ENCODE measurements around the gene ZNG1A.
"Not testable (repeated sequence)": the region's sequence is repeated elsewhere in the genome, so short reads cannot be mapped to it uniquely, and the experiment has no call there.

Gene ZNG1A

DNA sequence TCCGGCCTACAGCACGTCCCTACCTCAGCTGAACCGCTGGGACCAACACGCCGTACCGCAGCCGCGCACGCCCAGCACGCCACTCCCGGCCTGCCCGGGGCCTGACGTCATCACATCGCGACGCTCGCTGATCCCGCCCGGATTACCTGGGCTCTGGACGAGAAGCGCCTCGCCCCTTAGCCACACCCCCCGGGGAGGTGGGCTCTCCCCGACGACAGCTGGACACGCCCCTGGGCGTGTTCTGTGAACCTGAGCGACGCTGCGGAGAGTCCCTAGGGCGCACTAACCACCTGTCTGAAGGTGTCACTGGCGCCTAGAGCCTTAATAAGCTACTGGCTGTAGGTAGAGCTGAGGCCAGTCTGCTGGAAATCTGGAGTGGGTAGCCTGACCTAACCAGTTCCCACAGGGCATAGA lies at the start of gene ZNG1A:
Gene ZNG1A, minus strand, starts transcription at position 87 of the 414 bp plus-strand sequence. CDS start 87 bp downstream, outside the sequence.
- peak; percentile 84 for DNase-seq

DNA sequence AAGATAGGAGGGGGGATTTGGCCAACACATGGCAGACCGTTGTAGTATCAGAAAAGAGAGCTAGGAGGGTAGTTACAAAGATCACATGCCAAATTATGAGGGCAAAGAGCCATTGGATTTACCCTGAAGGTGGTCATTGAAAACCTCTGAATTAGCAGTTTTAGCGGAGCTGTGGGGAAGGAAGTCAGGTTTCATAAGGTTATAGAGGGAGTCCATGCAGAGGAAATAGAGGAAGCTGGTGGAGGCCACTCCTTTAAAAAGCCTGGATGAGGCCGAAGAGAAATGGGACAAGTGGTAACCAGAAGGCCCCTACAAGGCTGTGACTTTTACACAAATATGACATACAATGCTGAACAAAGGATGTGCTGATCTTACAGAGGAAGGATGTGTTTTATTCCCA lies 49.0 kb upstream of the ZNG1A start:
- DNase-seq, result no peak

DNA sequence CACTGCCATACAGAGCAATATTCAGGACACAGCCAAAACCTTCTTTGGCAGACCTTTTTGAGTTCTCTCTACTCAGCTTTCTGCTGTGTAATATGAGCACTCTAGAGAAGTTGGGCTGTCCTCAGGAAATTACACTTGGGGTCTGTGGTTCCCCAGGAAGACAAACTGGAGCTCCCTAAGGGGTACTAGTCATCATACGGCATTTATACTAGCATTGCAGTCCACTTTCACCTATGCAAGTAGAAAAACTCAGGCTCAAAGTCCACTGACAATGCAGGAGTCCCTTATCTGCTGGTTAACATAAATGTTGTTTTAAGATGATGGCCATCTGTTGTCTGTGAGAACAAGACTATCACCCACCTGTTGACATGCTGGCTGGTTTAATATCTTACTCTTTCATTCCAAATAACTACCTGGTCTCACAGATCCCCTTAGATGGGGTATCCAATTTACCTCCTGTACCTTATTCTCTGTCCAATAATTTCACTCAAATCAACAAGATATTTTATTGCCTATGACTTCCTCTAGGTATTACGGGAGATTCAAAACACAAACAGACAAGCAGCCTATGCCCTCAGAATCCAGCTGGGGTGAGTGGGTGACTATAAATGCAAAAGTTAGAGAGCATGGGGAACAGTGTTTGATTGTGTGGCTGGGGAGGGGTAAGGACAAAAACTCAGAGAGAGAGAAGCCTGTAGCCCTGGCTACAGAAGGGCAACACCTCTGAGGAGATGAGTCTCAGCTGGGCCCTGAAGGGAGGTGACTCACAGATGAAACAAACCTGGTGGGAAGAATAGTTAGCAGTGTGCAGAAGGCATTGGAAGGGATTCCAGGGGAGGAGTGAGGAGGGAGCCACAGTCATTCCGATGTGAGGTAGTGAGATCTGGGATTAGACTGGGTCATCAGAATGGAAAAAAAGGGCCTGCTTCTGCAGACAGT lies 46.0 kb upstream of the ZNG1A start:
- DNase-seq, result no peak

DNA sequence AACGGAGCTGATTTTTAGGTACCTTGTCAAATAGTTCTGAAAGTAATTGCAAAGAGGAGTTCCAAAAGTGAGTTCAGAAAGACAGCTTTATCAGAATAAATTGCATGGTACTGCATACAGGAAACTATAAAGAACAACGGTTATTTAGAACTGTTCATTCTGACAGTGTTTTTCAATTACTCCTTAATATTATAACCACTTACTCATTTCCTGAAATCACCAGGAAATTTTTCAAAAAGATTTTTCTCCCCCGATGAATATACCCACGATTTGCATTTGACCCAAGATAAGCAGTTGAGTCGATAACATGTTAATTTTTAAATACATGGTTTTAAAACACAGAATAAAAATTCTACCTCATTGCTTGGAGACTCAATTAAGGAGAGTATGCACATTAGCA lies 45.2 kb upstream of the ZNG1A start:
- no peak for DNase-seq

DNA sequence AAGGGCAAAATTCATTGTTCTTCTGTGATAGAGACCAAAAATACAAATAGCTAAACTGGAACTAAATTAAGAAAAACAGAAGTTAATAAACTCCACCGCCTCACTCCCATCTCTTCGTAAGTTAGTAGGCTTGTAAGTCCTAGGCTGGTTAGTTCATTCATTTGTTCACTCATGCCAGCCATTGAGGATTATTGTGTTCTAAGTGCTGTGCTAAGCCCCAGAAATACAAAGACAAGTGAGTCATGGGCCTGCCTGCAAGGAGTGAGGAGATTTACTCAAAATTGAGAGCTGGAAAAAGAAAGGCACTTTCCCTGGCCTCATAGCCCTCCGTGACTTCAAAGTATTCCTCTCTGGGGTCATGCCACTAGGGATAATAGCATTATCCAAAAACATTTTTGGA lies 44.3 kb upstream of the ZNG1A start:
- no peak for DNase-seq

DNA sequence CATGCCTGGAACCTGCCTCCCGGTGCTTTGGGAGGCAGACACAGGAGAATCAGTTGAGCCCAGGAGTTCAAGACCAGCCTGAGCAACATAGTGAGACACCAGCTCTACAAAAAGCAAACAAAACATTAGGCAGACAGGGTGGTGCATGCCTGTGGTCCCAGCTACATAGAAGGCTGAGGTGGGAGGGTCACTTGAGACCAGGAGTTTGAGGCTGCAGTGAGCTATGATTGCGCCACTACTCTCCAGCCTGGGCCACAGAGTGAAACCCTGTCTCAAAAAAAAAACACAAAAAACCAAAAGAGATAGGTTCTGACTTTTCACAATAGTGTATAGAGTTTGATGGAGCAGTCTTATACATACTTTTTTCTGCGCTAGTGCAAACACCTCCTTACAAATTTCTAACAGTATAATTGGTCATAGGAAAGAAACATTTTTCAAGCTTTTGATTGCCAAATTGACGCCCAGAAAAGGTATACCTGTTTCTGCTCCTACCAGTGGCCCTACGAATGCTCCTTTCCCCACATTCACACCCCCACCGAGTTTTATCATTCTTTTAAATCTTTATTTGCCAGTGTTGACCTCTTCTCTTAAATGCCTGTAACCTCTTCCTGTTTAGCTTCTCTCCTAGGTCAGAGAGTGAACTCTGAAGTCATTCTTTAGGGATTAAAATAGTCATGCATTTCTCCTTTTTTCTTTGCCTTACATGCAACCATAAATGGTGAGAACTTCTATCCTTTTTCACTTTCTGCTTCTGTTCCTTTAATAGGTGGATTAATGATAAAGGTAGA lies 43.3 kb upstream of the ZNG1A start:
- DNase-seq, result no peak

DNA sequence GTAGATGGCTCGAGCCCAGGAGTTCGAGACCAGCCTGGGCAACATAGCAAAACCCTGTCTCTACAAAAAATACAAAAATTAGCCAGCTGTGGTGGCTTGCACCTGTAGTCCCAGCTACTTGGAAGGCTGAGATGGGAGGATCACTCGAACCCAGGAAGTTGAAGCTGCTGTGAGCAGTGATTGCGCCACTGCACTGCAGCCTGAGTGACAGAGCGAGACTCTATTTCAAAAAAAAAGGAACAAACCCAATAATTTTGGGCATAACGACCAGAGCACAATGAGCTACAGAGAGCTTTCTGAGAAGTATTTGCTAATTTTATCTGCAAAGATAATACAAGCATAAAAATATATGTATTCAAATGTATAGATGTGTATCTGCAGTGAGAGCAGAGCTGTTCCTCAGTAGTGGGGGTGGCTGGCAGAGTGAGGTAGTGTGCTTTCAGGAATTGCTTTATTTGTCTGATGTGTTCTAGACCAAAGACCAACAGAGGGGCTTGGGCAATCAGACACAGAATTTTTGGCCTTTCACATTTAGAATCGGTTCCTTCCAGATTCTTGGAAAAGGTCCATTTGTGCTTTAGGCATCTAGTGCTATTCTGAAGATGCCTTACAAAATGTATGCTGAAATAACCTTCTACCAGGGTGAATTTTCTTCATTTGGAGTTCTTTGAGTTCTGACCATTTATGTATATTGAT lies 41.0 kb upstream of the ZNG1A start:
- DNase-seq, result no peak

DNA sequence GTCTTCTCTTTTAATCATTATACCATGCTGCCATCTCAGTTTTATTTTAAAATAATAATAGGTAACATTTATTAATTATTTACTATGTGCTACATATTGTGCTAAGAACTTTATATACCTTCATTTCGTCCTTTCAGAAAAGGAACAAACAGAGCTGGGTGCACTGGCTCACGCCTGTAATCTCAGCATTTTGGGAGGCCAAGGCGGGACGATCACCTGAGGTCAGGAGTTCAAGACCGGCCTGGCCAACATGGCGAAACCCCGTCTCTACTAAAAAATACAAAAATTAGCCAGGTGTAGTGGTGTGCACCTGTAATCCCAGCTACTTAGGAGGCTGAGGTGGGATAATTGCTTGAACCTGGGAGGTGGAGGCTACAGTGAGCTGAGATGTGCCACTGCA lies 40.2 kb upstream of the ZNG1A start:
- DNase-seq, result not testable (repeated sequence)

DNA sequence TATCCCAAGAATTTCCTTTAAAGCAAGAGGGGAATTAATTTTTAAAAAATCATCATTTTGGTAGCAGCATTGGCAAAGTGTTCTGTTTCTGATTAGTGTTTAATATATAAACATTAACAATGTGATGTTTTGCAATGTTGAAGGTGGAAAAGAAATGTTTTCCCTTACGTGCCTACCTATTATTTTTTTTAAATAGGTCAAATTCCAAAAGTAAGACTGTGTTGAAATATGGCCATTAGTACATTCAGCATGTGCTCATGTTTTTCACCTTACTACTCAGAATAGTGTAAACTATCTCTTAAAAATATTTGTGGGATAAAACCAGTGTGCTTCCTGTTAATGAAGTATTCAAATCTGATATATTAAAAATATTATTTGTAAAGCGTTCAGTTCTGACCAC lies 39.1 kb upstream of the ZNG1A start:
- DNase-seq, result no peak

DNA sequence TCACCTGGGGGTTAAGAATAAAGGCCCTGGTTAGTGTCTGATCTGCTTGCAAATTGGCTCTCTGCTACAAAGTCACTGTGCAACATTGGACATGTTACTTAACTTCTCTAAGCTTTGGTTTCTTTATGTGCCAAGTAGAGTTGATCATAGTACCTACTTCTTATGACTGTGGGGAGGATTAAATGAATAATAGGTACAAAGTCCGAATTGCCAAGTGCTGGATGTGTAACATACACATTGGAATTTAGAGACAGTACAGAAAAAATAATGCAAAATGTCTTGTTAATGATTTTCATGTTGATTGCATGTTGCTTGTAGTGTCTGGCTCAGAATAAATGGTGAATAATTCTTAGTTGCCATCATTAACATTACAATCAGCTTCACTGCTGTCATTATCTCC lies 38.0 kb upstream of the ZNG1A start:
- no peak for DNase-seq

DNA sequence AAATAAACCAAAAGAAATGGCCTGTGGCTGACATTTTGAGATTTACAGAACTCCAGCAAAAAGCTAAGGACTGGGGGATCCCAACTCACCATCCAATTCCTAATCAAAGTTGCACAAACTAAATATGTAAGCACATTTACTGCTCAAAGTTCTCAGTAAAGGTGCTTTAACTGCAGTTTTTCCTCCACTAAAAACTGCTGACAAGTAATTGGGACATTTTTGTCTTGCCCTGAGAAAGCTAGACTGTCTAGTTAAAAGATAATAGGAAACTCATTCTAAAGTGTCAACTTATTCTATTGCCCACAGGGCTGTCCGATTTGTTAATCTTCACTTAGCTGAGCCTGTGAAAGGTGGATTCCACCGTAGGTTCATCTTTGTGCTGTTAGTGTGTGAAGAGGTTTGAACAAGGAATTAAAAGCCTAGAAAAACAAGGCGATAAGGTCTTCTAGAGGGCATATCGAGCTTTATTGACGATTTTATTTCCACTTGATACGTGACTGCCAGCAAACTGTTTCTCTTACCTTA lies 36.8 kb upstream of the ZNG1A start:
- no peak for DNase-seq

DNA sequence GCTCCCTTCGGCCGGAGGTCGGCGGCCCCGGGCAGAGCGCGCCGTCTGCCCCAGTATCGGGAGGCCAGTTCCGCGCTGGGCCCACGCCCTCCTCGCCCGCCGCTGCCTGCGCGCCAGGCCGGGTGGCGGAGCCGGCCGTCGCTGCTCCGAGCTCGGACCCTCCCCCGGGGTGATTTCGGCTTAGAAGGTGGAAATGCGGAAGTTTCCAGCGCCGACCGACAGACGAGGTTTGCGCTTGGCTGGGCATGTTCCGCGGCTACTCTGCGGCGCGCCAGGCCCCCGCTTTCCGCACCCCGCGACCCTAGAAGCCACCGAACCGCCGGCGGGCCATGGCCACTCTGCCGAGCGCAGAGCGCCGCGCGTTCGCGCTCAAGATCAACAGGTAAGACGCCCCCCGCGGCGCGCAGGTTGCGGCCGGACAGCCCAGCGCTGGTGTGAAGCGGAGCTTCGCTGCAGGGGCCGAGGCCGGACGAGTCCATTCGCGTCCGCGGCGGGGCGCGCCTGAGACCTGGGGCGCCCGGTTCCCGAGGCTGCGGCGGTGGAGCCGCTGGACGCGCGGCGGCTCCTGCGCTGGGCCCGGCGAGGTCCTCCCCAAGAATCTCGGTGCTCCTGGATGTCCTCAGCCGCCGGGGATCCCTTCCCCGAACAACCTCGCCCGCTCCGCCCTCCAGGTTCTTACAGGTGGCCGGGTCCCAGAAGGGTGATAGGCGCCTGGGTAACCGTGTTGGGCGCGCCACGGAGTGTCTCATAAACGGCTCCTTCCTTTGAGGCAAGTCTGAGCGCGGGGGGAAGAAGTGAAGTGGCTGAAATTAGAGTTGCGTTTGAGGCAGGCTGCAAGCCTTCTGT lies 36.0 kb upstream of the ZNG1A start, which contains the start of gene DOCK8:
Gene DOCK8, plus strand, starts transcription at position 218 of the 846 bp plus-strand sequence. Its CDS starts 112 bp downstream, at position 330.
- peak; percentile 69 for DNase-seq

DNA sequence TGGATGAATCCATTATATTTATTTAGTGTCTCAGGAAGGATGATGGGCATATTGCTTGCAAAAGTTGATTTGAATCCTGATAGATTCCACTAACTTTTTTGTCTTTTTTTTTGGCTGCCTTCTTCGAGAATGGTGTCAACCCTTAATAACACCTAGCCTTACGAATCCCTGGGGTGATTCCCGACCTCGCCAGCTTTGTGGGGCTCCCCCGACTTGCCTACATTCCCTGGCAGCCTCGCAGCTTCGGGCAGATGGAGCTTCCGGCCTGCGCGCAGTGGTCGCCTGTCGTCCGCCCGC lies 35.4 kb upstream of the ZNG1A start:
- DNase-seq, result no peak

DNA sequence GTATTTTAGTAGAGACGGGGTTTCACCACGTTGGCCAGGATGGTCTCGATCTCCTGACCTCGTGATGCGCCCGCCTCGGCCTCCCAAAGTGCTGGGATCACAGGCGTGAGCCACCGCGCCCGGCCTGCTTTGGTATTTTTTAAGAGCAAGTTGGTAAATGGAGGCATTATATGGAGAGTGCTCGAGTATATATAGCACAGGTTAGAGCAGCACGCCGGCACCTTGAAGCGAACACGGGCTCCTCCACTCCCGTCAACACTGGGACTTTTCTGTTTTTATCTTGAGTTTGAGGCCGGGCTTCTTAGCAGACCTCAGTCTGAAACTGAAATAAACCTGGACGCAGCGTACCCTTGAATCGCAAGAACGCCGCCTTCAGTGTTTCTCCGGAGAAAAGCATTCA lies 35.0 kb upstream of the ZNG1A start:
- not testable (repeated sequence) for DNase-seq

DNA sequence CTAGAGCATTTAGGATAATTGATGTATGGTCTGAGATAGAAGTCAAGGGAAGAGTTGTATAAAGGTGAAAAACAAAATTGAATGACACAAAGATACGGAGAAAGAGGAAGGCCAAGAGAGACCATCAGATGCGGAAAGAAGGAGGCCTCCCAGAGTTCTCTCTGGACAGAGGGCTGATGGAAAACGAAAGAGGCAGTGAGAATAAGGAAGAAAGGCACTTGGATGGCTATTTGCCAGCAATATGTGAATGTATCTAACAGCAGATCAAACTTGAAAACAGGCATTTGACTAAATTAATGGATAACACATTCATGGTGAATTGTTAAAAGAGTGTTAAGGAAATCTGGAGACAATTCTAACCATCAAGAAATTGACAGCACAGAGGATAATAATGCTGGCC lies 33.4 kb upstream of the ZNG1A start:
- DNase-seq, result no peak

DNA sequence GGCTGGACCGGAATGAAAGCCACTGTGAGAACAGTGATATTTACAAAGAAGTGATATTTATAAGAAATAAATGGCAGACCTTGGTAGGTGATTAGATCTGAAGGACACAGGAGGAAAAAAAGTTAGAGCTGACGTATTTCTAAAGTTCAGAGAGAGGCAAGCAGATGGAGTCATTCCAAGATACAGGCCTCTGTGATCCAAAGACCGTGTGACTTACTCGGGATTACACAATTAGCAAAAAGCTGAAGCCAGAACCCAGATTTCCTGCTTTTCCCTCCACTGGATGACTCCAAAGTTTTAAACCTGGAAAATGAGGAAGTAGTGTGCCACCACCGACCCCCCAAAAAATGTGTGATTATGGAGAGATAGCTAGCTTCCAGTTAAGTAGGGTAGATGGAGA lies 32.7 kb upstream of the ZNG1A start:
- no peak for DNase-seq

DNA sequence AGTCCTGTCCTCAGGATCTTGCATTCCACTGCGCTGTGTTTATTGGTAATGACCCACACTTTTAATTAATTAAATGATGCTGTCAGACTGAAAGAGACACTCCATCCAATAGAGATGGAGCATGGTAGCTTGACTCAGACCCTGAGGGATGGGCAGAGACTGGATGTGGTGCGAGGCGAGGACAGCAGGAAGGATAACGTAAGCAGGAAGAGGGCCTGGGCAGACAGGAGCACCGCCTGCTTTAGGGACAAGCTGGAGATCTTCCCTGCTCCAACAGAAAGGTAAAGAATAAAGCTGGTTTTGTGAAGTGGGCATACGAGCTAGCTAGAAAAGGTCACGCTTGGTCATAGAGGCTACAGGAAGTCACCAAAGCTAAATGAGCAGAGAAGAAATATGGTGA lies 32.2 kb upstream of the ZNG1A start:
- DNase-seq, result no peak

DNA sequence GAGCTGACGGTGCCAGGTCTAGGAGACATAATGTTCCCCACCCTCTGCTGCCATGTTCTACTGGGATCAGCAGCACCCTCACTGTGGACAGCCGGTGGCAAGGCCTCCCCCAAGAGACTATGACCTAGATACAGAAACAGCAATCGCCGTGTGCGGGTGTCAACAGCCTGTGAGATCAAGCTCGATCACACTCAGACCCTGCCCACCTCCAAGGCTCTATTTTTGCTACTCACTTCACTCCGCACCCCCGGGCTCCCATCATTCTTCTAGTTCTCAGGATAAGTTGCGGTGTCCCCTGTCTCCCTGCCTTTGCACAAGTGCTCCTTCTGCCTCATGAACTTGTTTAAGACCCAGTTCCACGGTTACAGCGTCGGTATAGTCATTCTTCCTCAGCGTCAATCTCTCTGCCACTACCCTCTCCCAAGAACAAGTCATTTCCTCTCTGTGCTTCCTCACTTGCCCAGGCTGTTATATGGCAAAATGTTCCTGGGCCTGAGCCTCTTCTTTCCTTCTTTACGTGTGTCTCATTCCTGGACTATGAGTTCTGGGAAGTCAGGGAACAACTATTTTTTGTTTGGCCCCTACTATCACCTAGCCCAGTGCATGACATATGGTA lies 30.4 kb upstream of the ZNG1A start:
- DNase-seq, result no peak

DNA sequence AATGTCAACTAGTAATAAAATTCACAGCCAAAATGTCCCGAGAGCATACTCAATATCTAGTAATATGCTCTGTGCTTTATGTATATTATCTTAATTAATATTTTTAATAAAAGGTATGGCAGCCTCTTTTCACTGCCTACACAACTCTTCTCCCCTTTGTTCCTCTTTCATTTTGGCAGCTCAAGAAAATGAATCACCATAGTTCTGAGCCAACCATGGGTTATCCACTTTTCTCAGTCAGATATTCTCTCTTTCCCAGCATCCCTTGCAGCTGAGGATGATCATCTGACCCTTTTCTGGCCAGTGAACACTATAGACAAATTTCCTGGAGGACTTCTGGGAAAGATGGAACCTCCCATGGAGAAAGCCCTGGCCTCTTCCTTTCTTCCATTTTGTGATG lies 27.6 kb upstream of the ZNG1A start:
- no peak for DNase-seq

DNA sequence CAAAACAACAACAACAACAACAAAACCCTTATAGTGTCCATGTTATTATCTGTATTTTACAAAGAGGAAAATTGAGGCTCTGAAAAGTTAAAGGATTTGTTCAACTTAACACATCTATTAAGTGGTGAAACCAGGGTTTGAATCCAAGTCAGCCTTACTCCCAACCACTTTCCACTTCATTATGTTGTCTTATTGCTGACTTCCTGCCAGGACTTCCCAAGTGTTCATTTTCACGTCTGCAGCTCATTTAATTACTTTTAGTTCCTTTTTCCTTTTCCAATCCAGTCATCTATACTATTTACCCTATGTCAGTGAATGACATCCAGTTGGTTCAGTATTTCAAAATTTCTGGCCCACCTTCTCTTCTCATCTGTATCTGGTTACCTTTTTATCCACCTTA lies 20.7 kb upstream of the ZNG1A start:
- not testable (repeated sequence) for DNase-seq

DNA sequence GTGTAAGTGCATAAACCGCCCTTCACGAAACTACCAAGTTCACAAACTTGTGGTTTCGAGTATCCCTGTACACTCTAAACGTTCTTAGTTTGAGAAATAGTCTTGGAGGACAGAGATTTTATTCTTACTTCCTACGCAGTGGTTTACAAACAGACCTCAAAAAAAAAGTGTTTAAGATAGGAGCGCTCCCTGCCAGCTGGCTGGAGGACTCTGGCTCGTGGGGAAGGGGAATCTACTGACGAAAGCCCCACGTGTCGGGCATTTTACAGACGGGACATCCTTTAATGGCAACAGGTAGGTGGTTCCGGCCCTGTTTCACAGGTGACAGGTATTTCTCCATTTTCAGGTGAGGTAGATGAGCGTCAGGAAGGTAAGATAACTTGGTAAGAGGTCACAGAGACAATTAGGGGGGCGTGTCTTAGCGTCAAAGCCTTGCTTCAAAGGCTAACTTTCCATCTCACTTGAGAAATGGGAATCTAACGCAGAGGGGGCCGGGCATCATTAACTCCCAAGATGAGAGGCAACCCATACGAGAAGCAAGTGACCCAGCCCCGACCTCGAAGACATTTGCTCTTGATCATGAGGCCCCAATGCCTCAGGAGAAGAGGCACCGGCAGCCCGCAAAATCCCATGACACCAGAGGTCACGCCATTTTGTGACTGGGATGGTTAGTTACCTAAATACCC lies 573 bp downstream of the ZNG1A start:
- DNase-seq, result peak; percentile 1

Measured in CD4-positive, alpha-beta T cell treated with Interleukin-17A for 4 hours (primary cell).